AML-193 (cell line): ENCODE results near the gene TFIP11.

Experiments used
- DNase-seq, 2 experiments: peaks; one replicate each; lab custom pipeline; 2025; lab: John Stamatoyannopoulos, UW

The TFIP11 gene

DNA sequence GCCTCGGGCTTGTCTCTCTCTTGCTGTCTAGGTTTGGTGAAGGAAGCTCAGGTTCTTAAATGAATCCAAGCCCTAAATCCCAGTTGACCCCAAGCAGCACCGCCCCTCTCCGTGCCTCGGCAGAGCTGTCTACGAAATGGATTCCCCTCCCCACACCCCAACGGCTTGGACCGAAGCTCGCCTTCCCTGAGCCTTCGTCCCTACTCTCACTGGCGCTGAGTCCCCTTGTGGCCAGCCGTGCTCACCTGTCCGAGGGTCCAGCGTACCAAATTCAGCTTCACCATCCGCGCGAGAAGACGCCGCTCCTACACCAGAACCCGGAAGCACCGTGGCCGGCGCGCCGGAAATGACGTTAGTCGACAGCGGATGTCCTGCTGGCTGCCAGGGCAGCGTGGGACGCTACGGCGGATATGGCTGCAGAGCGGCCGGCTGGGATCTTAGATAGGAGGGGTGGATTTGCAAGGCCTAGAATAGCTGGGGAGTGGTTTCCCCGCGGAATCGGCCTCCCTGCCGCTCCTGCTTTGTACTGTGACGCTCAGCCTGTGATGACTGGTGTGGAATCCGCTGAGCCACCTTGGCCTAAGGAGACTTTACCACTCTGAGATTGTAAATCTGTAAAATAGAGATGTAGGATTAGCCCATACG lies at the start of gene TFIP11:
TSS of gene TFIP11 (minus strand) at position 325 of the 645 bp plus-strand sequence. CDS start 2,201 bp downstream, outside the sequence.
- DNase-seq = peak; percentile 64 to 74

DNA sequence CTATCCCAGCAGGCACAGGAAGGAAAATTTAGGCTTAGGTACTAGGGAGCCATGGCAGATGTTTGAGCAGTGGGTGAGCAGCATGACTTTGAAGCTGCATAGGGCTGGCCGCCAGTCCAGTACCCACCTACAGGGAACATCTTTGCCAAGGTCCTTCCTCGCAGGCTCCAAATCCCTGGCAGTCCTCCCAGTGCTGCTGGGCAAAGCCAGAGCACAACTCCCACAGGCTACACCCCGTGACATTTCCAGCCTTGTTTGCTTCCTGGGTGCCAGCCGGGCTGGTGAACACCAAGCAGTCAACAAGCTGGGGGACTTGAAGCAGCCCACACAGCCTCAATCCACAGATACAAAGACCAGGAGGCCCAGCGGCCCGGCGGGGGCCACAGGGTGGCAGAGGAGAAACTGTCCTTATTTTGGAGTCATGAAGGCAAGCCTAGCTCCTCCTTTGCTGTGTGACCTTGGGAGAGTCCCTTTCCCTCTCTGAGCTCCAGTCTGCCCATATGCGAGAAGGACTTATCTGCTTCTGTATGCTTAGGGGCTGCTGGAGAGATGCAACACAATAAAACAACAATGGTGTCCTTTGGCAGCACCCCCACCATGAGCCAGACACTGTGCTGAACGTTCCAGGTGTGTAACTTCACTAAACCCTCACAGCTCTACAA lies 49.6 kb upstream of the TFIP11 start:
- no peak for DNase-seq

DNA sequence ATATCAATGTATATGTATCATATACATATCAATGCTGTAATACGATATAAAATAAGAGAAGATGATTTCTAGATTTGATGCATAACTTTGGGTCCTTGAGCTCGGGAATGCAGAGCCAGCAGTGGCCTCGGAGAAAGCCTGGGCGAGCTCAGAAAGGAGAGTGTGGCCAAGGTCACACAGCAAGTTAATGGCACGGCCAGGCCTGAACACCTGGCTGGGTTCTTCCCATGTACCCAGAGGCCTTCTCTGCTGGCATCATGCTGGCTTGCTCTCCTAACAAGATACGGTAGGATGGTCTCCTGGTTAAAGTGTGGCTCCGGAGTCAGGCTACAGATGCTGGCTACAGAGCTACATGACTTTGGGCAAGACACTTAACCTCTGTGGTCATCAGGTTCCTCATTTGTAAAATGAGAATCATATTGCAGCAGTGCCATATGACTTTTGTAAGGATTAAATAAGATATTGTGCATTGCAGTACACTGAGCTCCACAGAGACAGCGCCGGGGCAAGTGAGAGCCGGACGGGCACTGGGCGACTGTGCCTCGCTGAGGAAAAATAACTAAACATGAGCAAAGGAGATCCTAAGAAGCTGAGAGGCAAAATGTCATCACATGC lies 47.8 kb upstream of the TFIP11 start:
- DNase-seq = peak; percentile 34 to 69

DNA sequence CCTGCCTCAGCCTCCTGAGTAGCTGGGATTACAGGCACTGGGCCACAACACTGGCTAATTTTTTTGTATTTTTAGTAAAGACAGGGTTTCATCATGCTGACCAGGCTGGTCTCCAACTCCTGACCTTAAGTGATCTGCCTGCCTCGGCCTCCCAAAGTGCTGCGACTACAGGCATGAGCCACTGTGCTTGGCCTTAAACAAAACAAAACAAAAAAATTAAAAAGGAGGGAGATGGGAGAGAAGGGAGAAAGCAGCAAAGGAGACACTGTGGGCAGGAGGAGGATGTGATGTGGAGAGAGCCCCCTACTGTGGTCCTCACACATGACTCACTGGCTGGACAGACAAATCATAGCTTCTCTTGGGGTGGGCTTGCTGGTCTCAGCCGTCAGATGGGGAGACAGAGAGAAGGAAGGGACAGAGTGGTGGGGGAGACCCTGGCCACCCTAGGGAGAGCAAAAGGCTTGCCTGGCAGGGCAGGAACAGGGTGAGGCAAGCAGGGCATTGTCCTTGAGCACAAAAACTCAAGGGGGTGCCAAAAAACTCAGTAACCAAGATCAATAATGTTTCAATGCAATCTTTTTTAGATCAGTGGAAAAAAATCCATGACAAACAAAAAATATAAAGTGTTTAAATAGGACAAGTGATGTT lies 46.1 kb upstream of the TFIP11 start:
- DNase-seq = no peak

GRCh38 chr22:26556904-26557303 lies 44.6 kb upstream of the TFIP11 start:
- DNase-seq = no peak

DNA sequence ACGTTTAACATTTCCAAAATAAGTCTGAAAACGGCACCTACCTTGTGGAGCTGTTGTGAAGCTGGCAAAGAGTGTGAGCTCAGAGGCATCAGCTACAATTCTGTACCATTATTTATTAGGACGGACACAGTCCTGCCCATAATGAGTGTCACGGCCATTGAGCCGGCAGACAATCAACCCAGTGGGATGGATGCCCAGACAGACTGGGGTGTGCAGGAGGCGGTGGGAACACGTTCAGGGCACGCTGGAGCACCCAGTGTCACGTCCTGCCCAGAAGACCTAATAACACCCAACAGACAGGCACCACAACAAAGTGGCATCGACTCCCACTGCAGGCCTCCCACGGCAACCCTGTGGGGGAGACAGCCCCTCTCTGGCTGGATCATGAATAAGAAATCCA lies 43.2 kb upstream of the TFIP11 start:
- DNase-seq = no peak

DNA sequence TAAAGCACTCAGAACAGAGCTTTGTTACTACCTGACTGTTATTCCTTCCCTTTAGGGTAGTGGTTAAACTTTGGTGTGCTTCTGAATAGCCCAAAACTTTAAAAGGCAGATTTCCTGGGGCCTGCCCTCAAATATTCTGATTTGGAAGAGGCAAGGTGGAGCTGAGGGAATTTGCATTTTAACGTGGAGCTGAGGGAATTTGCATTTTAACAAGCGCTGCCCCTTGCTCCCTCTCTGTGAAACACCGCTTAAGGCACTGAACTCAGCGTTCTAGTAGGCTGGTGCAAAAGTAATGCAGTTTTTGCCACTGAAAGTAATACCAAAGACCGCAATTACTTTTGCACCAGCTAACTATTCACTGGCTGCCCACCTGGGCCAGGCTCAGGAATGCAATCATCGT lies 42.7 kb upstream of the TFIP11 start:
- no peak for DNase-seq

- no peak for DNase-seq
Observed at GRCh38 chr22:26553056-26553752, 40.9 kb upstream of the TFIP11 start.

- DNase-seq = no peak
Observed at GRCh38 chr22:26552466-26552865, 40.2 kb upstream of the TFIP11 start.

DNA sequence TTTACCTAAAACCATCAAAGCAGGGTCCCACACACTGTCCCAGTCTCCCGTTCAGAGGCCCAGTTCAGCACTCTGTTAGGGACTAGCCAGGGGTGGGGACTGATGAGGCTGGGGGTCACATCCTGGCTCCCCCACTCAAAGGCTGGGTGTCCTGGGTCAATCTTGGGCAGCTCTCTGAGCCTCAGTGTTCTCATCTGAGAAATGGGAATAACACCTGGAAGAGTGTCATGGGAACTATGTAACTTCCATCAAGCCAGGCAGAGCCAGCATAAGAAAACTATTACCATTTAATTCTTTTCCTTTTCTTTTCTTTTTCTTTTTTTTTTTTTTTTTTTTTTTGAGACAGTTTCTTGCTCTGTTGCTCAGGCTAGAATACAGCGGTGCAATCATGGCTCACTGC lies 39.3 kb upstream of the TFIP11 start:
- DNase-seq = no peak

- no peak for DNase-seq
Observed at GRCh38 chr22:26550498-26551033, 38.3 kb upstream of the TFIP11 start.

DNA sequence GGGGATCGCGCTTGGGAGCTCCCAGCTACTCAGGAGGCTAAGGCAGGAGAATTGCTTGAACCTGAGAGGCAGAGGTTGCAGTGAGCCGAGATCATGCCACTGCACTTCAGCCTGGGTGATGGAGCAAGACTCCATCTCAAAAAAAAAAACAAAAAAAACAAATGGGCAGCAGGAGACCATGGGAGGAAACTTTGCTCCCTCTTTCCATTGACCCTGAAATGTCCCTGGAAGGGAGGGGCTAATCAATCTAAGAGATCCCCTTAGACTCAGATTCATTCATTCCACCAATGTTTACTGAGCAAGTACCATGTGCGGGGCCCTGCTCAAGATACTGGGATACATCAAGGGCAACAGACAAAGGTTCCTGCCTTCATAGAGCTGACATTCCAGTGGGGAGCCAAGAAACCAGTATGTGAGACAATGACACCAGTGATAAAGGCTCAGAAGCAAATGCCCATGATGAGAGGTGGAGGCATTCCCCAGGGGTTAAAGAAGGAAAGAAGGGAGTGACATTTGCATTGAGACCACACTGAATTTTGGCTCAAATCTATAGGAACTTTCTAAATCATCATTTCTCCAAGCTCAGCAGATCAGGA lies 37.7 kb upstream of the TFIP11 start:
- no peak for DNase-seq

GRCh38 chr22:26548984-26549383 lies 36.7 kb upstream of the TFIP11 start:
- no peak for DNase-seq

DNA sequence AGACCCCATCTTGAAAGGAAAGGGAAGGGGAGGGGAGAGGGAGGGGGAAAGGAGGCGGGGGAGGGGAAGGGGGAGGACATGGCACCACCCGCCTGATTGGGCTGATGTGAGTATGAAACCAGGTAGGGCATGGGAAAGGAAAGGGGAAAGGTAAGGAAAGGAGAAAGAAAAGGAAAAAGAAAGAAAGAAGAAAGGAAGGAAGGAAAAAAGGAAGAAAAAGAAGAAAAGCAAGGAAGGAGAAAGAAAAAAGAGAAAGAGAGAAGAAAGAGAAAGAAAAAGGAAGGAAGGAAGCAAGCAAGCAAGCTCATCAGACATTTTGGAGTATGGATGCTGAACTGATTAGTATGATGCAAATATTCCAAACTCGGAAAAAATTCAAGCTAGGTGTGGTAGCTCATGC lies 36.0 kb upstream of the TFIP11 start:
- DNase-seq = no peak

DNA sequence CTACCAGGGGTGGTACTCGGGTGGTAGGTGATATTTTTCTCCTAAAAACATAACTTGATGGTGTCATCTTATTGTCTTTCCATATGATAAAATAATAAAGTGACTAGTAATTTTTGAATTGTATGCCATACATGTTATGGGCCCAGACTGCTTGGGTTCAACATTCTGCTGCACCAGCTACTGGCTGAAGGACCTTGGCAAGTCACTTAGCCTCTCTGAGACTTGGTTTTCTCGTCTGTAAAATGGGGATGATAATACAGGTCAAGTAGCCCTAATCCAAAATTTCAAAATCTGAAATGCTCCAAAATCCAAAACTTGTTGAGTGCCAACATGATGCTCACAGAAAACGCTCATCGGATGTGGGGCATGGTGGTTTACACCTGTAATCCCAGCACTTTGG lies 35.6 kb upstream of the TFIP11 start:
- no peak for DNase-seq

DNA sequence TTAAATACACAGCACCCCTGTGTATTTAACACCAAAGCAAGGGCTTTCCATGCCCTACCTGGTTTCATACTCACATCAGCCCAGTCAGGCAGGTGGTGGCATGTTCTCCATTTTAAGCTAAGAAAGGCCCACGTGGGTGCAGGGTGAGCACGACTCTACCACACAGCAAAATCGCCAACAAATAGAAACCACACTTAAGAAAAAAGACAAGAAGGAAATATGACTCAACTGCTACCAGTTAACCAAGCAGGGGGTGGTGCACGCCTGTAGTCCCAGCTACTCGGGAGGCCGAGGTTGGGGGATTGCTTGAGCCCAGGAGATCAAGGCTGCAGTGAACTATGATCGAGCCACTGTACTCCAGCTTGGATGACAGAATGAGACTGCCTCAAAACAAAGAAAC lies 35.2 kb upstream of the TFIP11 start:
- DNase-seq = no peak

GRCh38 chr22:26546282-26546681 lies 34.0 kb upstream of the TFIP11 start:
- DNase-seq = no peak

GRCh38 chr22:26545827-26546226 lies 33.6 kb upstream of the TFIP11 start:
- no peak for DNase-seq

GRCh38 chr22:26545385-26545784 lies 33.1 kb upstream of the TFIP11 start:
- no peak for DNase-seq

DNA sequence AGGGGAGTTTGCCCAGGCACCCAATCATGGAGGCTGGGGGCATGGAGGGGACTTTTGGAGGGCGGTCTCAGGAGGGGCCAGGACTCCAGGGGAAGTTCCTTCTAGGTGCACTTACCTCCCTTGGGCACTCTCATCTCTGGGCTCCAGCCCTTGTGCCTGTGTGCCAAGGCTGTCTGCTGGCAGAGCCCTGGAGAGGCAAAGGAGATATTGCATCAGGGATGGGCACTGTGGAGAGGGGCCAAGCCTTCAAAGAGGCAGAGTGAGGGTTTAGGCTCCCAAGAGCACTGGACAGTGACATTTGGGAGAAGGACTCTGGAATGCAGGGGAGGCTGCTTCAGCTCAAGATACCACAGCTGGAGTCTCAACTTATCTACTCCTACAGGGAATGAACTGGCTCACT lies 32.2 kb upstream of the TFIP11 start:
- DNase-seq = no peak

- peak in 1 of 2 experiments; percentile 14 for DNase-seq
Observed at GRCh38 chr22:26542831-26543230, 30.6 kb upstream of the TFIP11 start.
